ENCODE data around the gene GPM6B. TPM values are rescaled to one million over a fixed set of nuclear protein-coding genes. Genes with fewer than 3 reads are reported as not detected.
A peak's percentile ranks its signal among the peaks of the same experiment; 100 is the strongest.

Gene GPM6B
- total RNA-seq, 1 donor from 2014 or later, result 21.8 TPM

DNA sequence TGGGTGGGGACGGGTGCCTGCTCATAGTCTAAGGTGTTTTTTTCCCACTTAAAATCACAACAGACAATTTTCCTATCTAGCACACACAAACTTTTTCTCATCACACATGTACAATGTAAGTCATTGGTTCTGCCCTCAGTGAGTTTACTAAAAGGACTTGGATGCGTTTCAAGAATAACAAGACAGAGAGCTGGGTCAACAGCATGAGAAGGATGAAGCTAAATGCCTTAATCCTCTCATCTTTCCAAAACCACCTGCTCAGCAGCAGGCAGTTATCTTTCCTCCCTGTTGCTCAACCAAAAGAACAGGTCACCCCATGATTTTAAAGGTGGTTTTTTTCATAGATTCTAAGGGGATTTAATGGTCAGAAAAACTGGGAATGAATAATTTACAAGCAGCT, 42.2 kb downstream of the GPM6B start:
- Mint-ChIP-seq H3K4me1 (ENCODE audit: low read depth) (peaks cover 5% of the 10 kb centered on the region), H3K27me3 (no peaks in the 10 kb centered on the region), H3K27ac (no peak overlapping the region), H3K4me3 (ENCODE audit: low read depth) (no peak overlapping the region), H3K9me3 (ENCODE audit: low read depth) (peaks cover 4% of the 10 kb centered on the region), H3K36me3 (ENCODE audit: insufficient read depth) (peaks cover 24% of the 10 kb centered on the region)
- no peak for DNase-seq (ENCODE audit: low spot score, unreplicated experiment)
- TF ChIP-seq, protein P1, sequence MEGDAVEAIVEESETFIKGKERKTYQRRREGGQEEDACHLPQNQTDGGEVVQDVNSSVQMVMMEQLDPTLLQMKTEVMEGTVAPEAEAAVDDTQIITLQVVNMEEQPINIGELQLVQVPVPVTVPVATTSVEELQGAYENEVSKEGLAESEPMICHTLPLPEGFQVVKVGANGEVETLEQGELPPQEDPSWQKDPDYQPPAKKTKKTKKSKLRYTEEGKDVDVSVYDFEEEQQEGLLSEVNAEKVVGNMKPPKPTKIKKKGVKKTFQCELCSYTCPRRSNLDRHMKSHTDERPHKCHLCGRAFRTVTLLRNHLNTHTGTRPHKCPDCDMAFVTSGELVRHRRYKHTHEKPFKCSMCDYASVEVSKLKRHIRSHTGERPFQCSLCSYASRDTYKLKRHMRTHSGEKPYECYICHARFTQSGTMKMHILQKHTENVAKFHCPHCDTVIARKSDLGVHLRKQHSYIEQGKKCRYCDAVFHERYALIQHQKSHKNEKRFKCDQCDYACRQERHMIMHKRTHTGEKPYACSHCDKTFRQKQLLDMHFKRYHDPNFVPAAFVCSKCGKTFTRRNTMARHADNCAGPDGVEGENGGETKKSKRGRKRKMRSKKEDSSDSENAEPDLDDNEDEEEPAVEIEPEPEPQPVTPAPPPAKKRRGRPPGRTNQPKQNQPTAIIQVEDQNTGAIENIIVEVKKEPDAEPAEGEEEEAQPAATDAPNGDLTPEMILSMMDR (IDR thresholded peaks at IDR 0.05; ENCODE audit: unreplicated experiment), result no peak

DNA sequence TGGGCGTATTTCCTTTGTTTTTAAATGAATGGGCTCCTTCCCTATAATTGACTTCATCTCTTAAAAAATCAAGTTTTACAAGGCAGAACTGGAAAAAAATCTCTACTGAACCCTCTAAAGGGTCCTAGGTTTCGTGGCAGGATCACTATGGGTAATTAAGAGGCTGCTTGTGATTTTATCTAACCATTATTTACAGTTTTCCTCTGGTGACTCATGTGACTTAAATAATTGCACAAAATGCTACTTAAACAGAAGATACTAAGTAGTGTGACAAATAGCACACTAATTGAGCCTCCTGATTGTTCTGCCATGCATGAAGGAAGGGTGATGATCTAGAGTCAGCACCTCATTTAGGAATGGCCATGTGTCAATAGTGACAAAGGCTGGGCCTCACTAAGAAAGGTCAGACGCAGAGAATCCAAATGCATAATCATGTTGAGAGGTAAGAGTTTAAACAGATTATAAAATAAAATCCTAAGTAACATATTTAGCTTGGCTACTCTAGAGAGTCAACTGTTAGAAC, 46.8 kb downstream of the GPM6B start:
- H3K36me3 Mint-ChIP-seq (ENCODE audit: insufficient read depth), result peaks cover 30% of the 10 kb centered on the region
- H3K27ac Mint-ChIP-seq, result no peak overlapping the region
- H3K4me1 Mint-ChIP-seq (ENCODE audit: low read depth), result peaks cover 5% of the 10 kb centered on the region
- DNase-seq (ENCODE audit: low spot score, unreplicated experiment), result no peak
- peaks cover 10% of the 10 kb centered on the region for H3K9me3 Mint-ChIP-seq (ENCODE audit: low read depth)
- no peaks in the 10 kb centered on the region for H3K27me3 Mint-ChIP-seq
- TF ChIP-seq, protein P1 (IDR thresholded peaks at IDR 0.05; ENCODE audit: unreplicated experiment), result no peak
- no peak overlapping the region for H3K4me3 Mint-ChIP-seq (ENCODE audit: low read depth)

DNA sequence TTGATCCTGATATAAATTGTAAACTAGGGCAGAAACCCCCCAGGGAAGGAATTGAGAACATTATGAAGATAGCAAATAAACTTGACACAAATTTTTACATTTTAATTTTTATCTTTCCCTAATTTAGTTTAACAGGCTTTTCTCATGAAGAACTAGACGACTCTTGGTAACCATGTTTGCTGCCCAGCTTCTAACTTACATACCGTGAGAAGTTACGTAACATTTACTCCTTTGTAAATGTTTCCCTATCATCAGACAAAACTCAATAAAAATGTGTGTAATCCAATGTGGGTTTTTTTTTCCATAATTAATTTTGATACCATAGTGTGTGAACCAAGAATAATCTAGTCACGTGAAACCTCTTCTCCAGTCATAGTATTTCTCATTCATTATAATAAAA, 48.0 kb downstream of the GPM6B start:
- TF ChIP-seq, protein P1 (IDR thresholded peaks at IDR 0.05; ENCODE audit: unreplicated experiment), result no peak
- H3K4me1 Mint-ChIP-seq (ENCODE audit: low read depth), result peaks cover 5% of the 10 kb centered on the region

DNA sequence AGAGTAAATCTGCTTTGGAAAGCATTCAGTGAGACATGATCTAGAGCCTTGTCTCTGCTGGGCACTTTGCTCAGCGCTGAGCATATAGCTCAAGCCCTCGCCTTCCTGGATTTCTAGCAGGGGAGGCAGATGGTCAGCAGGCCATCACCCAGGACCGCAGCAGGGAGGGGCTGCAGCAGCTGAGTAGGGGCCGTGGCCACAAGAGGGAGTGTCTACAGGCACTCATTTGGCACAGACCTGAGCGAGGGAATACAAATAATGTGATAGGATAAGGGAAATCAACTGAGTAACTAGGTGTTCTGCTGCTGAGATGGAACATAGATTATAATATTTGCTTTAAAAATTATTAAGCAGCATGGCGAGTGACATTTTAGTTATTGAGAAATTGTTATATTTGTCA, 52.1 kb downstream of the GPM6B start:
- Mint-ChIP-seq H3K36me3 (ENCODE audit: insufficient read depth) (peaks cover 23% of the 10 kb centered on the region), H3K27me3 (no peaks in the 10 kb centered on the region), H3K4me1 (ENCODE audit: low read depth) (peaks cover 3% of the 10 kb centered on the region), H3K4me3 (ENCODE audit: low read depth) (no peak overlapping the region), H3K27ac (no peak overlapping the region), H3K9me3 (ENCODE audit: low read depth) (peaks cover 6% of the 10 kb centered on the region)
- no peak for DNase-seq (ENCODE audit: low spot score, unreplicated experiment)
- TF ChIP-seq, protein P1 (IDR thresholded peaks at IDR 0.05; ENCODE audit: unreplicated experiment), result peak; percentile 52

More for the DNA sequence above, 48.0 kb downstream of the GPM6B start:
- Mint-ChIP-seq H3K4me3 (ENCODE audit: low read depth) (no peak overlapping the region), H3K9me3 (ENCODE audit: low read depth) (peaks cover 6% of the 10 kb centered on the region), H3K27ac (no peak overlapping the region), H3K36me3 (ENCODE audit: insufficient read depth) (peaks cover 26% of the 10 kb centered on the region), H3K27me3 (no peaks in the 10 kb centered on the region)
- DNase-seq (ENCODE audit: low spot score, unreplicated experiment), result no peak

DNA sequence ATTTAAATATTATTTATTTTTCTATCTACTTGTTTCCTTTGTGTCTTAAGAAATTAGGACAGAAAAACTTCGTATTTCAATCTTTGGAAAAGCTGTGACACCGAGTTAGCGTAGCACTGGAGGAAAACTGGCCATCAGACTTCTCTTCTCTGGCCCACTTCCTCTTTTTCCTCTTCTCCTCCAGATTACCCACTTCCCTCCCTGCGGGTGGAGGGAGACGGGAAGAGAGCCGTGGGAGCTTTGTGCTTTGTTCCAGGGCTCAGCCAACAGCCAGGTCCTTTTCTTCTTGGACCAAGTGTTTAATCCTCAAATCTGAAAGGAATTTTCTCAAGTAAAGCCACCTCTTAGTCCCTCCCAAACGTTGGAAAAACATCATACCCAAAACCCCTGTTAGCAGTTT, 52.6 kb downstream of the GPM6B start:
- peaks cover 3% of the 10 kb centered on the region for H3K4me1 Mint-ChIP-seq (ENCODE audit: low read depth)
- DNase-seq (ENCODE audit: low spot score, unreplicated experiment), result no peak
- peak overlapping the region; percentile 33 for H3K27ac Mint-ChIP-seq
- peaks cover 6% of the 10 kb centered on the region for H3K9me3 Mint-ChIP-seq (ENCODE audit: low read depth)
- TF ChIP-seq, protein P1 (IDR thresholded peaks at IDR 0.05; ENCODE audit: unreplicated experiment), result no peak
- H3K27me3 Mint-ChIP-seq, result no peaks in the 10 kb centered on the region
- H3K36me3 Mint-ChIP-seq (ENCODE audit: insufficient read depth), result peaks cover 23% of the 10 kb centered on the region
- no peak overlapping the region for H3K4me3 Mint-ChIP-seq (ENCODE audit: low read depth)
